Prostate gland (tissue), 2 donors: ENCODE data around the gene PCP2.

Experiments
- POLR2A ChIP-seq: fragments of 450-650 bp; IDR thresholded peaks from one replicate; pipeline ENCODE4 v1.6.1; 2016; ENCODE audit warnings: antibody characterized with exemption, mild to moderate bottlenecking
- POLR2AphosphoS5 ChIP-seq: sonication (generic); formaldehyde crosslinking; IDR thresholded peaks from one replicate; pipeline ENCODE4 v1.6.1; 2017; ENCODE audit warnings: antibody characterized with exemption
- TF ChIP-seq, protein P1 (sequence below), 4 experiments: fragments of 200-600 bp in 2 of 4; fragments of 450-650 bp in 2 of 4; sonication (generic) in 2 of 4; IDR thresholded peaks; 1 replicate in 3 of 4; 2 replicates in 1 of 4; pipeline ENCODE4 v1.5.1; 2016 to 2019; ENCODE audit warnings: antibody characterized with exemption in 4 of 4, mild to moderate bottlenecking in 2 of 4, moderate library complexity in 2 of 4

DNA sequence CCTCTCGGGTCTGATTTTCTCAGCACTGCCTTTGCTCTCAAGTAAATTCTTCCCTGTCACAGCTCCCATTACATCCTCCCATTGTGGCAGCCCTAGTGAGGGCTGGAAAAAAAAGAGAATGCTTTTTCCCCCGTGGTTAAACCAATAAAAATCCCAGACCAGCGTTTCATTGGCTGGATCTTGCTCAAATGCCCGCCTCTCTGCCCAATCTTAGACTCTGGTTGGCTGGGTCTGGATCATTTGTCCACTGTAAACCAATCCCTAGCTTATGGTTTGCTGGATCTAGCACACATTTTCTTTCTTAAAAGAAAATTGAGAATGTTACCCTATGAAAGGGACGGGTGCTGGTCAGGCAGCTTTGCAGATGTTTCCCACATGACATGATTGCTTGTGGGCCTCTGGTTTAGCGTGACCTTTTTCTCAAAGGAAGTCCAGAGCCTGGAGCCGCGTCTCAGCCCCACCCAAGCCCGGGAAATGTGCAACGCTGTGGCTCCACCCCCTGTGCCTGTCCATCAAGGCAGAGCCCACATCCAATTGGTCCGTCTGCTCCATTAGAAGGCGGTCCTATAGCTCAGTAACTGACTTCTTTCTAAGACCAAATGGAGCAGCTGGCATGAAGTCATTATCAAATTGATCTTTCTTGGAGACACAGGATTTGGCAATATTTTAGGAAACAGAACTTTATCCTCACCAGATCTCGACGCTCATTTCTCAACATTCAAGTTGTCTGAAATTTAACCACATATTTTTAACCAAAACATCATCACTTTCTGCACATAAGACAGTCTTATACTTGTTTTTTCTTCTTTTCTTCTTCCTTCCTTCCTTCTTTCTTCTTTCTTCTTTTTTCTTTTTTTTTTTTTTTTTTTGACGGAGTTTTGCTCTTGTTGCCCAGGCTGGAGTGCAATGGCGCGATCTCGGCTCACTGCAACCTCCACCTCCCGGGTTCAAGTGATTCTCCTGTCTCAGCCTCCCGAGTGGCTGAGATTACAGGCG lies 40.8 kb upstream of the PCP2 start:
- TF ChIP-seq POLR2AphosphoS5 (no peak), POLR2A (no peak)
- TF ChIP-seq, protein P1, sequence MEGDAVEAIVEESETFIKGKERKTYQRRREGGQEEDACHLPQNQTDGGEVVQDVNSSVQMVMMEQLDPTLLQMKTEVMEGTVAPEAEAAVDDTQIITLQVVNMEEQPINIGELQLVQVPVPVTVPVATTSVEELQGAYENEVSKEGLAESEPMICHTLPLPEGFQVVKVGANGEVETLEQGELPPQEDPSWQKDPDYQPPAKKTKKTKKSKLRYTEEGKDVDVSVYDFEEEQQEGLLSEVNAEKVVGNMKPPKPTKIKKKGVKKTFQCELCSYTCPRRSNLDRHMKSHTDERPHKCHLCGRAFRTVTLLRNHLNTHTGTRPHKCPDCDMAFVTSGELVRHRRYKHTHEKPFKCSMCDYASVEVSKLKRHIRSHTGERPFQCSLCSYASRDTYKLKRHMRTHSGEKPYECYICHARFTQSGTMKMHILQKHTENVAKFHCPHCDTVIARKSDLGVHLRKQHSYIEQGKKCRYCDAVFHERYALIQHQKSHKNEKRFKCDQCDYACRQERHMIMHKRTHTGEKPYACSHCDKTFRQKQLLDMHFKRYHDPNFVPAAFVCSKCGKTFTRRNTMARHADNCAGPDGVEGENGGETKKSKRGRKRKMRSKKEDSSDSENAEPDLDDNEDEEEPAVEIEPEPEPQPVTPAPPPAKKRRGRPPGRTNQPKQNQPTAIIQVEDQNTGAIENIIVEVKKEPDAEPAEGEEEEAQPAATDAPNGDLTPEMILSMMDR (IDR thresholded peaks at IDR 0.05): no peak
